Measurements from ENCODE around the gene ATAD1. TPM values are rescaled to one million over a fixed set of nuclear protein-coding genes. Genes with fewer than 3 reads are reported as not detected.

The ATAD1 gene
- total RNA-seq, 2 experiments from 2014 or later = 34.2 to 46.8 TPM

DNA sequence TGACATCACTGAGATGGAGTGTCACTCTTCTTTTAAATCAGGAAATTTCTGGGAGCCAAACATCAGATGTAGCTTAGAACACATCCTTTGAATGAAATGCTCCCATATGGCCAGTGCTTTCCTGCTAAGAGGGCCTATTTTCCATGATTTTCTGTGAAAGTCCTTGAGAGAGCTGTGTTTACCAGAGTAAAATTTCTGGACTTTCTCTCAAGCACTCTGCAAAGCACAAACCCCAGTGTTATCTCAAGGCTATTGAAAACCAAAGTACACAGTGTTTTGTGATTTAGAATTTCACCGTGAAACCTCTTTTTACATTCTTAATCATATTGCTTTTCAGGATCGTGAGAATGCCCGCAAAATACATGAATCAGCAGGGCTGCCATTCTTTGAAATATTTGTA lies 104.3 kb downstream of the ATAD1 start:
- no peaks in the 10 kb centered on the region for H3K27me3 Mint-ChIP-seq
- POLR2A ChIA-PET = no interaction called here
- intact Hi-C loops (cut with DNase I, micrococcal nuclease) = no loop called here

DNA sequence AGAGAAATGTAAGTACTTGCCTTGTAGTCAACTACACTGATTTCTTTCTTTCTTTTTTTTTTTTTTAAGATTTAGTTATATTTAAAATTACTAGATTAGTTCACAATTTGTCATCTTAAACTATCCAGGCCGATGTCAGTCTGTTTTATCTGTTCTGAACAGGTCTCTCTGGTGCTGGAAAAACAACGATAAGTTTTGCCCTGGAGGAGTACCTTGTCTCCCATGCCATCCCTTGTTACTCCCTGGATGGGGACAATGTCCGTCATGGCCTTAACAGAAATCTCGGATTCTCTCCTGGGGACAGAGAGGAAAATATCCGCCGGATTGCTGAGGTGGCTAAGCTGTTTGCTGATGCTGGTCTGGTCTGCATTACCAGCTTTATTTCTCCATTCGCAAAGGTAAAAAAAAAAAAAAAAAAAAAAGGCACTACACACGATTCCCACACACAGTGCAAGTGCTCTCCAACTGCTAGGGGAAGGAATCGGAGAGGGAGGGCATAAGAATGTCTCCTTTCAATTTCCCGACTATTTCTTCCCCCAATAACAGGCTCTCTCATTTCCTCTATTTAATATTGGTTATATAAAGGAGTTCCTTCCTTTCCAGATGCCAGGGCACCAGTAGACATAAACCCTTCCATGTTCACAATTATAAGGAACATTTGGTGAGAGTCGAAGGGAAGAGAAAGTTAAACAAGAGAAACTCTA lies 105.0 kb downstream of the ATAD1 start:
- intact Hi-C loops (cut with DNase I, micrococcal nuclease) = no loop called here

More for the DNA sequence above, 104.3 kb downstream of the ATAD1 start:
- no peak overlapping the region for H3K27ac Mint-ChIP-seq
- CTCF ChIA-PET = no interaction called here
- no peaks in the 10 kb centered on the region for H3K9me3 Mint-ChIP-seq (ENCODE audit: low read depth)
- no peak overlapping the region for H3K4me3 Mint-ChIP-seq
- H3K4me1 Mint-ChIP-seq = no peaks in the 10 kb centered on the region
- ATAC-seq (no peak), DNase-seq (no peak)
- H3K36me3 Mint-ChIP-seq (ENCODE audit: low read depth) = no peaks in the 10 kb centered on the region

DNA sequence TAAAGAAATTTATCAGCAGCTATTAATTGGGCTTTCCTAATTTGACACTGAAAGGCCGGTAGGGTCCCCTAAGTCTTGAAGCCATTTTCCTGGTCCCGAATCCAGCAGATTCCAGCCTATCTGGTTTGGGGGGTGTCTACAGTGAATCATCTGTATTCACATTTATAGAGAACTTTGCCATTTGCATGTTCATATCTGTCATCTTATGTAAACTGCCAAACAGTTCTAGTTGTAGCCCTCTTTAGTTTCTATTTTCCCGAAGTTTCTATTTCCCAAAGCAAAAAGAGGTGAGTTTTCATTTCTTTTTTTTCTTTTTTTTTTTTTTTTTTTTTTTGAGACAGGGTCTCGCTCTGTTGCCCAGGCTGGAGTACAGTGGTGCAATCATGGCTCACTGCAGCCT lies 110.8 kb downstream of the ATAD1 start:
- no peaks in the 10 kb centered on the region for H3K4me1 Mint-ChIP-seq
- DNase-seq = no peak
- no peaks in the 10 kb centered on the region for H3K9me3 Mint-ChIP-seq (ENCODE audit: low read depth)
- H3K27ac Mint-ChIP-seq = no peak overlapping the region
- no peaks in the 10 kb centered on the region for H3K36me3 Mint-ChIP-seq (ENCODE audit: low read depth)
- H3K4me3 Mint-ChIP-seq = no peak overlapping the region
- H3K27me3 Mint-ChIP-seq = no peaks in the 10 kb centered on the region
- ChIA-PET CTCF (interaction anchor here (0.6 kb wide), 1 partner anchor 360 kb away, joined by 3 read pairs; no protein-coding TSS in a partner anchor), POLR2A (no interaction called here)
- intact Hi-C loops (cut with DNase I, micrococcal nuclease) = no loop called here
- ATAC-seq = no peak

More for the DNA sequence above, 105.0 kb downstream of the ATAD1 start:
- no peaks in the 10 kb centered on the region for H3K27me3 Mint-ChIP-seq
- DNase-seq (no peak), ATAC-seq (no peak)
- H3K27ac Mint-ChIP-seq = no peak overlapping the region
- no peak overlapping the region for H3K4me3 Mint-ChIP-seq
- H3K4me1 Mint-ChIP-seq = no peaks in the 10 kb centered on the region
- POLR2A ChIA-PET = no interaction called here
- H3K36me3 Mint-ChIP-seq (ENCODE audit: low read depth) = no peaks in the 10 kb centered on the region
- CTCF ChIA-PET = no interaction called here
- H3K9me3 Mint-ChIP-seq (ENCODE audit: low read depth) = no peaks in the 10 kb centered on the region

DNA sequence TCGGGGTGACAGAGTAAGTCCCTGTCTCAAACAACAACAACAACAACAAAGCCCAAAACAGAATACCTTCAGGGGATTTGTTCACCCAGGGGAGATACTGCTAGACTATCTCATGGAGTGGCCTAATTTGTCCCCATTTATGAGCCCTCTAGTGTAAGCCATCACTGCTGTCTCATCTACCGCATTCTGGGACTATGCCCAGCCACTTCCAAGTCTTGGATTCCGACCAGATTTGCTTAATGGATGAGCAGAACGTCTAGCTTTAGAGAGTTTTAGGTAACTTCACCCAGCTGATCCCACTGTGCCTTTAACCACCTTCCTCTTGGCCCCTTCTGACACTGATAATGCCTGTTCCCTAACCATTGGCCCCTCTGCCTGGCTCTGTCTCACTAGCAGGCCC lies 111.3 kb downstream of the ATAD1 start:
- Mint-ChIP-seq H3K27me3 (no peaks in the 10 kb centered on the region), H3K27ac (no peak overlapping the region), H3K36me3 (ENCODE audit: low read depth) (no peaks in the 10 kb centered on the region), H3K4me1 (no peaks in the 10 kb centered on the region), H3K9me3 (ENCODE audit: low read depth) (no peaks in the 10 kb centered on the region), H3K4me3 (no peak overlapping the region)
- intact Hi-C loops (cut with DNase I, micrococcal nuclease) = no loop called here
- CTCF ChIA-PET = interaction anchor here (0.6 kb wide), 1 partner anchor 360 kb away, joined by 3 read pairs; no protein-coding TSS in a partner anchor
- POLR2A ChIA-PET = no interaction called here
- ATAC-seq (no peak), DNase-seq (no peak)

DNA sequence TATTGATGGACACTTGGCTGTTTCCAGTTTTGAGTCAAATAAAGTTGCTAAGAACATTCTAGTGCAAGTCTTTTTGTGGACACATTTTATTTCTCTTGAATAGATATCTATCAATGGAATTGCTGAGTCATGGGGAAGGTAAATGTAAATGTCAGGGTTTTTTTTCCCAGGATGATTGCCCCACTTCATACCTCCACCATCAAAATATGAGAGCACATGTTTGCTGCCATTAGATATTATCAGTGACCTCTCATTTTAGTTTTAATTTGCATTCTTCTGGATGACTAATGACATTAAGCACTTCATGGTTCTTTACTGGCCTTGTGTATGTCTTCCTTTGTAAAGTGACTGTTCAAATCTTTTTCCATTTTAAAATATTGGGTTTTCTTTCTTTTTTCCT lies 112.7 kb downstream of the ATAD1 start:
- CTCF ChIA-PET = interaction anchor here (0.6 kb wide), 1 partner anchor 11 kb away, joined by 3 read pairs; no protein-coding TSS in a partner anchor

DNA sequence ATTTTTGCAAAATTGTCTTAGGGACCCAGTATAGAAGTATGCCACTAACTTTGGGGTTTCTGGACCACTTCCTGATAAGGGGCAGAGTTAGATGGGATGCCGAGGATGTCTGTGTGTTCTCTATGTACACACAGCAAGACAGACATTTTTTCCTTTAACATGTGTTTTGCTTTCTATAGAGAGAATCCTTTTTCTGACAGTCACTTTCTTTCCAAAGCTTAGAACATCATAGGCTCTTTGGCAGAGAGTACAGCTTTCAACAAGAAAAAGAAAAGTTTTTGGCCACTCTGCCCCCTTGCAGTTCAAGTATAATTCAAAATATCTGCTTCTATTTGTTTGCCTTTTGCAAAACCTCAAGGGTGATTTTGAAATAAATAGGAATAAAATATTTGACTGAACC lies 114.3 kb downstream of the ATAD1 start:
- ATAC-seq = no peak
- Mint-ChIP-seq H3K27ac (no peak overlapping the region), H3K9me3 (ENCODE audit: low read depth) (no peaks in the 10 kb centered on the region), H3K27me3 (no peaks in the 10 kb centered on the region), H3K4me1 (no peaks in the 10 kb centered on the region), H3K36me3 (ENCODE audit: low read depth) (no peaks in the 10 kb centered on the region), H3K4me3 (no peak overlapping the region)
- CTCF ChIA-PET = interaction anchor here (0.5 kb wide), 1 partner anchor 110 kb away, joined by 3 read pairs; no protein-coding TSS in a partner anchor
- no peak for DNase-seq
- intact Hi-C loops (cut with DNase I, micrococcal nuclease) = no loop called here
- POLR2A ChIA-PET = no interaction called here

More for the DNA sequence above, 112.7 kb downstream of the ATAD1 start:
- Mint-ChIP-seq H3K4me1 (no peaks in the 10 kb centered on the region), H3K9me3 (ENCODE audit: low read depth) (no peaks in the 10 kb centered on the region), H3K4me3 (no peak overlapping the region), H3K27ac (no peak overlapping the region), H3K36me3 (ENCODE audit: low read depth) (no peaks in the 10 kb centered on the region), H3K27me3 (no peaks in the 10 kb centered on the region)
- DNase-seq = no peak
- no peak for ATAC-seq
- POLR2A ChIA-PET = no interaction called here
- intact Hi-C loops (cut with DNase I, micrococcal nuclease) = no loop called here

DNA sequence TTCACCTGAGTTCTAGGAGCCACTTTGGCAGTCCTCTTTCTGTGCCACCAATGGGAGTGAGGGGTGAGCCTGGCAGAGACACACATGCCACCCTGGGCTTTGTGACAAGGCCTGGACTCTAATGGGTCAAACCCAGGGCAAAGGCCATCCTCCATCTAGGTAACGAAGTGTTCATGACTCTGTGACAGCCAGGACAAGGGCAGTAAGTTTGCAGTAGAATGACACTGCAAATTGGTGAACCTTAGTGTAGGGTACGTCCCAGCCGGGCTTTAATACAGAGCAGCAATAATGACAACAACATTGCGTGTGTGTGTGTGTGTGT lies 115.1 kb downstream of the ATAD1 start:
- ChIA-PET CTCF (no interaction called here), POLR2A (no interaction called here)
- DNase-seq = no peak
- ATAC-seq = no peak
- intact Hi-C loops (cut with DNase I, micrococcal nuclease) = no loop called here
- no peaks in the 10 kb centered on the region for H3K4me1 Mint-ChIP-seq
- H3K4me3 Mint-ChIP-seq = no peak overlapping the region
- no peaks in the 10 kb centered on the region for H3K9me3 Mint-ChIP-seq (ENCODE audit: low read depth)
- H3K27ac Mint-ChIP-seq = no peak overlapping the region
- no peaks in the 10 kb centered on the region for H3K36me3 Mint-ChIP-seq (ENCODE audit: low read depth)
- peaks cover 2% of the 10 kb centered on the region for H3K27me3 Mint-ChIP-seq

DNA sequence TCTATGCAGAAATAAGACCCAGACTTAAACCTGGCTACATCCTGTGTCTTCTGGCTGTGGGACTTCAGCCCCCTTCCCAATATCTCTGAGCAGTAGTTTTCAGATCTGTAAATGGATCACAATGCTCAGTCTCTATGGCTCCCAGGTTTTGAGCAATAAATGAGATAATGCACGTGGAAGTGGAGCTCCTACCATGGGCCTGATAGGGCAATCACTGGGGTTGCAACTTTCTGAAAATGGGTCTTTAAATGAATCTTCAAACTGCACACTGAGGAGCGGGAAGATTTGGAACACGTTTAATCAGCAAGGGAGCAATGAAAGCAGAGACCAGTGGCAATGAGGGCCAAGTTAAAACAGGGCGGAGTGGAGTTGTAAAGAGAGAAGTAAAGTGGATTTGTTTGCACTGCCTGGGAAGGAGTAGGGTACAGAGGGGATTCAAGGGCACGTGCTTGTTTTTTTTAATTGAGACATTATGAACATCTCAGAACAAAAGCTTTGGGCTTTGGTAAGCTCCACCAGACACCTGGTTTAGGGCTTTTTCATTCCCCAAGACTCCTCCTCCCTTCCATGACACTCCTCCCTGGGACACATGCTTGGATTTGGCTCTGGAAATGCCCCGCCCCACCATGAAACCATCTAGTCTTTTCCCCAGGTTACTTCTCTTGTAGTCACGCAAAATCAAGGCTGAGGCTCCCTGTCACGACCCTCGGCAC lies 115.6 kb downstream of the ATAD1 start:
- H3K4me3 Mint-ChIP-seq = no peak overlapping the region
- no peaks in the 10 kb centered on the region for H3K36me3 Mint-ChIP-seq (ENCODE audit: low read depth)
- DNase-seq (no peak), ATAC-seq (no peak)
- no peak overlapping the region for H3K27ac Mint-ChIP-seq
- no peaks in the 10 kb centered on the region for H3K4me1 Mint-ChIP-seq
- ChIA-PET POLR2A (interaction anchor here (0.6 kb wide), 1 partner anchor 125 kb away, joined by 11 read pairs; no protein-coding TSS in a partner anchor), CTCF (interaction anchor here (0.6 kb wide), 2 partner anchors 74 to 604 kb away, joined by 3 read pairs; no protein-coding TSS in a partner anchor)
- H3K27me3 Mint-ChIP-seq = peaks cover 2% of the 10 kb centered on the region
- H3K9me3 Mint-ChIP-seq (ENCODE audit: low read depth) = no peaks in the 10 kb centered on the region
- intact Hi-C loops (cut with DNase I, micrococcal nuclease) = no loop called here

Other genes with a start within 250 kb of the ATAD1 start
- gene PAPSS2, start 158.3 kb downstream of the ATAD1 start, total RNA-seq = under 1 TPM; 0.05 to 0.30 TPM
- gene KLLN, start 45.3 kb upstream of the ATAD1 start, total RNA-seq = under 1 TPM; 0.30 to 0.34 TPM
- 10 to 100 TPM; 38.1 to 42.1 TPM for gene PTEN, start 45.4 kb upstream of the ATAD1 start, total RNA-seq

Data from activated CD4-positive, alpha-beta T cell treated with anti-CD3 and anti-CD28 coated beads for 36 hours (primary cell).